Mesothelial cell of epicardium (in vitro differentiated cells): Measurements from ENCODE around the gene TBK1. TPM values are rescaled to one million over a fixed set of nuclear protein-coding genes. Genes with fewer than 3 reads are reported as not detected.

Source experiments
- DNase-seq, 2 experiments: peaks; one replicate each; pipeline ENCODE4 v3.0.0; 2021; ENCODE audit warnings: low spot score in 2 of 2; ENCODE audit not compliant: unreplicated experiment in 2 of 2
- H3K27ac Mint-ChIP-seq: 2 replicates; pipeline ENCODE4 v1.8.0; 2021; ENCODE audit warnings: mixed read lengths
- H3K27me3 Mint-ChIP-seq: 2 replicates; pipeline ENCODE4 v1.8.0; 2021; ENCODE audit warnings: low read depth, mixed read lengths
- H3K36me3 Mint-ChIP-seq: 2 replicates; pipeline ENCODE4 v1.8.0; 2021; ENCODE audit warnings: mixed read lengths
- H3K4me1 Mint-ChIP-seq: 2 replicates; pipeline ENCODE4 v1.8.0; 2021; ENCODE audit warnings: mixed read lengths
- H3K4me3 Mint-ChIP-seq: 2 replicates; pipeline ENCODE4 v1.8.0; 2021; ENCODE audit warnings: mild to moderate bottlenecking, moderate library complexity, mixed read lengths
- H3K9me3 Mint-ChIP-seq: 2 replicates; pipeline ENCODE4 v1.8.0; 2021; ENCODE audit warnings: mixed read lengths
- CTCF ChIP-seq: fragments of 200-600 bp; sonication (generic); IDR thresholded peaks from one replicate; pipeline ENCODE4 v1.5.0; 2021; ENCODE audit warnings: antibody characterized with exemption; ENCODE audit not compliant: unreplicated experiment
- total RNA-seq: library from RNA; stranded (reverse); gene quantifications from 3 replicates; pipeline ENCODE4 v1.2.1, GENCODE V29; 2021

The TBK1 gene
- total RNA-seq, 1 donor from 2014 or later = 25.5 TPM

DNA sequence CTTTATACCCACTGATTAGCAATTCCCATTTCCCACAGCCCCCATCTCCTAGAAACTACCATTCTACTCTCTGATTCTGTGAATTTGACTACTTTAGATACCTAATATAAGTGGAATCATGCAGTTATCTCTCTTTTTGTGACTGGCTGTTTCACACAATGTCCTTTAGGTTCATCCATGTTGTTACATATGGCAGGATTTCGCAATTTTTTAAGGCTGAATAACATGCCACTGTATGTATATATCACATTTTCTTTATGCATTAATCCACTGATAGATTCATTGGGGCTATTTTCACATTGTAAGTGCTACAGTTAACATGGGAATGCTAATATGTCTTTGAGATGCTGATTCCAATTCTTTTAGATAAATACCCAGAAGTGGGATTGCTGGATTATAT is 11.8 kb upstream of the TBK1 start:
- Mint-ChIP-seq H3K36me3 (peaks cover 46% of the 10 kb centered on the region), H3K4me1 (no peaks in the 10 kb centered on the region), H3K27me3 (no peaks in the 10 kb centered on the region), H3K4me3 (no peak overlapping the region), H3K27ac (no peak overlapping the region), H3K9me3 (no peaks in the 10 kb centered on the region)
- TF ChIP-seq CTCF = no peak
- DNase-seq = no peak

DNA sequence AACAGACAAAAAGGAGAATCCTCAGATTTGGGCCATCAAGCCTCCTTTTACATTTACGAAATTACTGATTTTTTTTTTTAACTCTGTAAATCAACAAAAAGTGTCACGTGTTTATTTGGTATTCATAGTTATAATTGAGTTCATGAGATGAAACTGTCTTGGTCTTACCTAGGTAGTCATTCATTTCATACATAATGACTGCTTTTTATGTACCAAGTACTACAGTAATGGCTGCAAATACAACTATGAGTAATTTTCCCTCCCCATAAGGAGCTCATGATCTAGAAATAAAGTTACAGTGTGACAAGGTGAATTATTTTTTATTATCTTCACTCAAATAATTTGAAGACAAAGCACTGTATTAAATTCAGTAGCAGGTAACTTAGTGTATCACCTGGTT is 6.4 kb upstream of the TBK1 start:
- Mint-ChIP-seq H3K9me3 (no peaks in the 10 kb centered on the region), H3K27me3 (no peaks in the 10 kb centered on the region), H3K27ac (no peak overlapping the region), H3K36me3 (peaks cover 31% of the 10 kb centered on the region), H3K4me3 (no peak overlapping the region), H3K4me1 (no peaks in the 10 kb centered on the region)
- DNase-seq = no peak
- no peak for TF ChIP-seq CTCF

DNA sequence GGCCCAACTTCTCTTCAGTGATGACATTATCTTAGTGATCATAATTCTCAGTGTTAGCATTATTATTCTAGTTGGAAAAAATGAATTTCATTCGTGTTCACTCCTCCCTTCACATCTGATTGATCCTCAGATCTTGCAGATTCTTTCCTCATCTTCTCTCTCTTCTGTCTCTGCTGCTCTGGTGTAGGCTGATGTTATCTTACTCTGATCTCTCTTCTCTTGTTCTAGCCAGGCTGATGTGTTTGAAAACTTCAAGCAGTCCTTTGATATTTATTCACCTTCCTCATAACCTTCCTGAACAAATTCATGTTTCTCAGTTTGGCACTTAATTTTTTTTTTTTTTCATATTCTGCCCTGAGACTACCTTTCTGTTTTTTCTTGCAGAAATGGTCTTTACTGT is 5.6 kb upstream of the TBK1 start:
- no peak for DNase-seq
- H3K4me3 Mint-ChIP-seq = no peak overlapping the region
- H3K9me3 Mint-ChIP-seq = no peaks in the 10 kb centered on the region
- no peak for TF ChIP-seq CTCF
- H3K27ac Mint-ChIP-seq = no peak overlapping the region
- peaks cover 6% of the 10 kb centered on the region for H3K4me1 Mint-ChIP-seq
- H3K27me3 Mint-ChIP-seq = no peaks in the 10 kb centered on the region
- H3K36me3 Mint-ChIP-seq = peaks cover 26% of the 10 kb centered on the region

- no peak for TF ChIP-seq CTCF
- H3K4me3 Mint-ChIP-seq = no peak overlapping the region
- H3K27me3 Mint-ChIP-seq = no peaks in the 10 kb centered on the region
- H3K36me3 Mint-ChIP-seq = peaks cover 14% of the 10 kb centered on the region
- no peak for DNase-seq
- no peak overlapping the region for H3K27ac Mint-ChIP-seq
- H3K9me3 Mint-ChIP-seq = no peaks in the 10 kb centered on the region
- H3K4me1 Mint-ChIP-seq = peaks cover 21% of the 10 kb centered on the region
Measured at GRCh38 chr12:64450057-64450640, 1.8 kb upstream of the TBK1 start.

DNA sequence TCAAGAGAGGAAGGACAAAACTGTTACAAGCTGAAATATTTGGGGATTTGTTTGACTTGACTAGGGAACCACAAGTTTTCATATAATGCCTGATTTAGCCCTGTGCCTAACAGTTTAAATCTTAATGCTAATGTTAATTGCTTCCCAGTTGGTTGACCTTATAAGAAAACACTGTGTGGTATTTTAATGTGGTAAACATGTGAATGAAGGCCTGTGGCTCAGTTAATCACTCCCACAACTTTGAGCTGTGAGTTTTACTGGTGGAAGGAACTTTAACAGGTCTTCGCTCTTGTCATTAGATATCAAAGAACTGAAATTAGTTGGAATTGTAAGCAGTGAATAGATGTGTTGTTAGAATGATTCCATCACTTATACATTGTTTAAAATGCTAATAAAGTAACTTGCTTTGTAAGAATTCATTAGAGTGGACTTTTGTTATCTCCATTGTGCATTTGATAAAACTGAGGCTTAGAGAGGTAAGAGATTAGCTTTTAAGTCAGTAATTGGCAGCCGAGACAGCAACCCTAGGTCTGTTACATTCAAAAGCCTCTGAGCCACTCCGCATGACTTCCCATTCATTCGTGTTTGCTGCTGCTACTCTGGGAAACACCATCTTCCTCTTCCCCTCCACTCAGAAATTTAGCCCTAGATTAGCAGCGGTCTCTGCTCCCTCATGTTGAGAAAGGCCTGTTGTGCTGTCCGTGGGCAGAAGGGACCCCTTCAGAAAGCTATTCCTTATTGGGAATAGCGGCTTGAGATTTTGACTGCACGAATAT is 1.0 kb upstream of the TBK1 start:
- Mint-ChIP-seq H3K9me3 (no peaks in the 10 kb centered on the region), H3K27ac (peak overlapping the region; percentile 14), H3K4me1 (peaks cover 21% of the 10 kb centered on the region), H3K4me3 (peak overlapping the region; percentile 94), H3K36me3 (peaks cover 13% of the 10 kb centered on the region), H3K27me3 (no peaks in the 10 kb centered on the region)
- no peak for DNase-seq
- TF ChIP-seq CTCF = no peak
